ENCODE data around the gene PKMYT1. TPM values are rescaled to one million over a fixed set of nuclear protein-coding genes. Genes with fewer than 3 reads are reported as not detected.
A peak's percentile ranks its signal among the peaks of the same experiment; 100 is the strongest.

PKMYT1 gene
- total RNA-seq, 1 donor from 2014 or later = 21.8 TPM

- no peaks in the 10 kb centered on the region for H3K9me3 Mint-ChIP-seq
- peak overlapping the region; percentile 8 for H3K4me3 Mint-ChIP-seq
Measured at GRCh38 chr16:3026609-3027488, 46.6 kb upstream of the PKMYT1 start.

GRCh38 chr16:3026003-3026378, 45.7 kb upstream of the PKMYT1 start:
- peaks cover 11% of the 10 kb centered on the region for H3K36me3 Mint-ChIP-seq
- DNase-seq (ENCODE audit: low spot score in 2 of 2, unreplicated experiment in 2 of 2) = no peak
- no peak overlapping the region for H3K27ac Mint-ChIP-seq
- TF ChIP-seq, protein P1, sequence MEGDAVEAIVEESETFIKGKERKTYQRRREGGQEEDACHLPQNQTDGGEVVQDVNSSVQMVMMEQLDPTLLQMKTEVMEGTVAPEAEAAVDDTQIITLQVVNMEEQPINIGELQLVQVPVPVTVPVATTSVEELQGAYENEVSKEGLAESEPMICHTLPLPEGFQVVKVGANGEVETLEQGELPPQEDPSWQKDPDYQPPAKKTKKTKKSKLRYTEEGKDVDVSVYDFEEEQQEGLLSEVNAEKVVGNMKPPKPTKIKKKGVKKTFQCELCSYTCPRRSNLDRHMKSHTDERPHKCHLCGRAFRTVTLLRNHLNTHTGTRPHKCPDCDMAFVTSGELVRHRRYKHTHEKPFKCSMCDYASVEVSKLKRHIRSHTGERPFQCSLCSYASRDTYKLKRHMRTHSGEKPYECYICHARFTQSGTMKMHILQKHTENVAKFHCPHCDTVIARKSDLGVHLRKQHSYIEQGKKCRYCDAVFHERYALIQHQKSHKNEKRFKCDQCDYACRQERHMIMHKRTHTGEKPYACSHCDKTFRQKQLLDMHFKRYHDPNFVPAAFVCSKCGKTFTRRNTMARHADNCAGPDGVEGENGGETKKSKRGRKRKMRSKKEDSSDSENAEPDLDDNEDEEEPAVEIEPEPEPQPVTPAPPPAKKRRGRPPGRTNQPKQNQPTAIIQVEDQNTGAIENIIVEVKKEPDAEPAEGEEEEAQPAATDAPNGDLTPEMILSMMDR (IDR thresholded peaks at IDR 0.05; ENCODE audit: unreplicated experiment) = no peak
- H3K4me1 Mint-ChIP-seq = peaks cover 30% of the 10 kb centered on the region
- peaks cover 4% of the 10 kb centered on the region for H3K27me3 Mint-ChIP-seq (ENCODE audit: low read depth)
- H3K9me3 Mint-ChIP-seq = no peaks in the 10 kb centered on the region
- no peak overlapping the region for H3K4me3 Mint-ChIP-seq

More at GRCh38 chr16:3026609-3027488, 46.6 kb upstream of the PKMYT1 start:
- peaks cover 11% of the 10 kb centered on the region for H3K36me3 Mint-ChIP-seq
- H3K27ac Mint-ChIP-seq = no peak overlapping the region
- TF ChIP-seq, protein P1 (IDR thresholded peaks at IDR 0.05; ENCODE audit: unreplicated experiment) = no peak
- peaks cover 26% of the 10 kb centered on the region for H3K4me1 Mint-ChIP-seq
- peaks cover 6% of the 10 kb centered on the region for H3K27me3 Mint-ChIP-seq (ENCODE audit: low read depth)
- no peak for DNase-seq (ENCODE audit: low spot score in 2 of 2, unreplicated experiment in 2 of 2)

GRCh38 chr16:3025032-3026002, 45.1 kb upstream of the PKMYT1 start:
- no peaks in the 10 kb centered on the region for H3K9me3 Mint-ChIP-seq
- TF ChIP-seq, protein P1 (IDR thresholded peaks at IDR 0.05; ENCODE audit: unreplicated experiment) = no peak
- peak overlapping the region; percentile 84 for H3K4me3 Mint-ChIP-seq
- H3K4me1 Mint-ChIP-seq = peaks cover 30% of the 10 kb centered on the region
- peaks cover 11% of the 10 kb centered on the region for H3K36me3 Mint-ChIP-seq
- H3K27me3 Mint-ChIP-seq (ENCODE audit: low read depth) = peaks cover 4% of the 10 kb centered on the region
- no peak overlapping the region for H3K27ac Mint-ChIP-seq
- DNase-seq (ENCODE audit: low spot score in 2 of 2, unreplicated experiment in 2 of 2) = no peak

DNA sequence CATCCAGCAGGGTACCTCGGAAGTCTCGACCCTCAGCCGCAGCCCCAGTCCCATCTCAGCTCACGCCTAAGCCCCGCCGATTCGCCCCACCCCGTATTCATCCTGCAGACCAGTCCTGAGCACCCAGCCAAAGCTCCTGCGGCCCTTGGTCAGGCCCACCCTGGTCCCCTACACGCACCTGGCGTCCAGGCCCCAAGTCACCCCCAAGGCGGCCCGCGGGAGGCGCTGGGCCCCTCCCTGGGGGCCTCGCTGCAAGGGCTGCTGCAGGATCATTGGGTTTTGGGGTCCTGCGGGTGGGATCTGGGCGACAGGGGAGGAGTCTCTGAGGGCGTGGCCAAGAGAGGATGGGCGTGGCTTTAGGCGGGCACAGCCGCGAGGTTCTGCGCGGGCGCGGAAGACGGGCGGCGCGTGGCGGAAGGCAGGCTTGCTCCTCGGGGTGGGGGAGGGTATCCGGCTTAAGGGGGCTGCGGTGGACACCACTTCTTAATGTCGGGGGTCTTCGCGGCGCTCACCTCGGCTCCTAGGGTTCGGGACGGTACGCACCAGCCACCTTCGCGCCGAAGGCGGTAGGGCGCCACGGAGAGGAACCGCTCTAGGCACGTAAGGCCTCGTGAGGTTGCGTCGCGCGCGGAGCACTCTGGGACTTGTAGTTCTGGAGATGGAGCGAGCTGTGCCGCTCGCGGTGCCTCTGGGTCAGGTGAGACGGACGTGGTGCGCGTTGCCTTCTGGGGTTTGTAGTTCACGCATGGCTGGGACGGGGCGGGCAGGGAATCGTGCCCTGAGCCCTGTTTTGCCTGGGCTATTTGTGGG, 43.6 kb upstream of the PKMYT1 start, which contains the start of the genes HCFC1R1 and THOC6:
Gene HCFC1R1, minus strand, starts transcription at position 274 of the 810 bp plus-strand sequence. Its CDS starts 1 bp downstream, at position 273.
Gene THOC6, plus strand, starts transcription at position 367 of the 810 bp plus-strand sequence. Its CDS starts 292 bp downstream, at position 659.
- Mint-ChIP-seq H3K27me3 (ENCODE audit: low read depth) (peaks cover 3% of the 10 kb centered on the region), H3K4me1 (peaks cover 35% of the 10 kb centered on the region), H3K36me3 (peaks cover 11% of the 10 kb centered on the region), H3K4me3 (peak within 1 kb of the TSS; percentile 84), H3K27ac (peak within 1 kb of the TSS; percentile 99), H3K9me3 (no peaks in the 10 kb centered on the region)
- TF ChIP-seq, protein P1 (IDR thresholded peaks at IDR 0.05; ENCODE audit: unreplicated experiment) = no peak
- peak; percentile 88 to 93 for DNase-seq (ENCODE audit: low spot score in 2 of 2, unreplicated experiment in 2 of 2)

- Mint-ChIP-seq H3K4me3 (peak overlapping the region; percentile 84), H3K9me3 (no peaks in the 10 kb centered on the region), H3K27me3 (ENCODE audit: low read depth) (peaks cover 8% of the 10 kb centered on the region), H3K36me3 (peaks cover 11% of the 10 kb centered on the region), H3K4me1 (peaks cover 39% of the 10 kb centered on the region), H3K27ac (peak overlapping the region; percentile 99)
- TF ChIP-seq, protein P1 (IDR thresholded peaks at IDR 0.05; ENCODE audit: unreplicated experiment) = no peak
- no peak for DNase-seq (ENCODE audit: low spot score in 2 of 2, unreplicated experiment in 2 of 2)
Measured at GRCh38 chr16:3023415-3023668, 43.1 kb upstream of the PKMYT1 start.

All from mesothelial cell of epicardium (in vitro differentiated cells).